Measurements from ENCODE around the gene S100B. TPM values are rescaled to one million over a fixed set of nuclear protein-coding genes. Genes with fewer than 3 reads are reported as not detected.

S100B gene
- total and polyA plus RNA-seq, 4 donors: 3.2 to 6.0 (median 5.4) TPM

GRCh38 chr21:46610018-46610701 lies 5.3 kb upstream of the S100B start:
- no peak overlapping the region for H3K27ac ChIP-seq (ENCODE audit: low read depth in 1 of 2, low read length in 1 of 2)
- peaks cover 0 to 8% (median 1%) of the 10 kb centered on the region in 4 donors for H3K9me3 ChIP-seq (ENCODE audit: control insufficient read depth in 4 of 4, insufficient read depth in 3 of 4, low read length in 3 of 4)
- TF ChIP-seq CTCF (IDR thresholded peaks at IDR 0.05; ENCODE audit: control extremely low read depth, extremely low read depth): no peak
- no peak for DNase-seq
- H3K4me3 ChIP-seq: no peak overlapping the region
- peaks cover 0 to 5% (median 2%) of the 10 kb centered on the region in 5 donors for H3K4me1 ChIP-seq (ENCODE audit: control insufficient read depth in 5 of 5, insufficient read depth in 5 of 5, low read length in 5 of 5)
- no peaks in the 10 kb centered on the region for H3K27me3 ChIP-seq (ENCODE audit: control insufficient read depth in 3 of 3, insufficient read depth in 3 of 3, low read length in 2 of 3)
- H3K9ac ChIP-seq (ENCODE audit: insufficient read depth in 1 of 2, low read length in 2 of 2): no peak overlapping the region
- H3K36me3 ChIP-seq (ENCODE audit: control insufficient read depth in 4 of 4, insufficient read depth in 4 of 4, low read length in 4 of 4): no peaks in the 10 kb centered on the region
- WGBS, 2 donors: 88 to 95% methylated on average over 6 of the region's 6 CpGs
- no peak for ATAC-seq (ENCODE audit: insufficient read depth, low FRiP score)

- Histone ChIP-seq H3K4me3 (no peak overlapping the region), H3K9me3 (ENCODE audit: control insufficient read depth in 4 of 4, insufficient read depth in 3 of 4, low read length in 3 of 4) (peaks cover 0 to 8% (median 1%) of the 10 kb centered on the region in 4 donors), H3K36me3 (ENCODE audit: control insufficient read depth in 4 of 4, insufficient read depth in 4 of 4, low read length in 4 of 4) (no peaks in the 10 kb centered on the region), H3K4me1 (ENCODE audit: control insufficient read depth in 5 of 5, insufficient read depth in 5 of 5, low read length in 5 of 5) (peaks cover 0 to 5% (median 2%) of the 10 kb centered on the region in 5 donors), H3K27me3 (ENCODE audit: control insufficient read depth in 3 of 3, insufficient read depth in 3 of 3, low read length in 2 of 3) (no peaks in the 10 kb centered on the region), H3K9ac (ENCODE audit: insufficient read depth in 1 of 2, low read length in 2 of 2) (no peak overlapping the region), H3K27ac (ENCODE audit: low read depth in 1 of 2, low read length in 1 of 2) (no peak overlapping the region)
- DNase-seq: no peak
- no peak for ATAC-seq (ENCODE audit: insufficient read depth, low FRiP score)
- TF ChIP-seq CTCF (IDR thresholded peaks at IDR 0.05; ENCODE audit: control extremely low read depth, extremely low read depth): no peak
- WGBS, 2 donors: 88 to 89% methylated on average over 3 of the region's 3 CpGs
Measured at GRCh38 chr21:46608672-46609111, 3.8 kb upstream of the S100B start.

GRCh38 chr21:46607636-46608035 lies 2.8 kb upstream of the S100B start:
- no peak for ATAC-seq (ENCODE audit: insufficient read depth, low FRiP score)
- TF ChIP-seq CTCF (IDR thresholded peaks at IDR 0.05; ENCODE audit: control extremely low read depth, extremely low read depth): no peak
- H3K27me3 ChIP-seq (ENCODE audit: control insufficient read depth in 3 of 3, insufficient read depth in 3 of 3, low read length in 2 of 3): no peaks in the 10 kb centered on the region
- DNase-seq: no peak
- H3K4me1 ChIP-seq (ENCODE audit: control insufficient read depth in 5 of 5, insufficient read depth in 5 of 5, low read length in 5 of 5): peaks cover 0 to 8% (median 2%) of the 10 kb centered on the region in 5 donors
- no peak overlapping the region for H3K4me3 ChIP-seq
- H3K36me3 ChIP-seq (ENCODE audit: control insufficient read depth in 4 of 4, insufficient read depth in 4 of 4, low read length in 4 of 4): no peaks in the 10 kb centered on the region
- H3K9ac ChIP-seq (ENCODE audit: insufficient read depth in 1 of 2, low read length in 2 of 2): no peak overlapping the region
- H3K27ac ChIP-seq (ENCODE audit: low read depth in 1 of 2, low read length in 1 of 2): no peak overlapping the region
- H3K9me3 ChIP-seq (ENCODE audit: control insufficient read depth in 4 of 4, insufficient read depth in 3 of 4, low read length in 3 of 4): peaks cover 0 to 8% (median 1%) of the 10 kb centered on the region in 4 donors
- 85 to 90% methylated on average over 2 of the region's 2 CpGs for WGBS, 2 donors
